Endothelial cell of umbilical vein (primary cell): ENCODE data around the gene XCL2. TPM values are rescaled to one million over a fixed set of nuclear protein-coding genes. Genes with fewer than 3 reads are reported as not detected.

Source experiments
- BruUV-seq: library from RNA; stranded (reverse); fragments of 400-500 nt; replicated peaks from 2 replicates; lab custom pipeline; 2021; lab: Mats Ljungman, UMichigan
- CTCF ChIA-PET: fragments of 300-600, 350-600 bp; sonication (Branson Sonifier 250); formaldehyde crosslinking; loops from one replicate; lab custom pipeline; 2021; ENCODE audit warnings: antibody characterized with exemption, inconsistent platforms; lab: Charles Lee
- POLR2A ChIA-PET: fragments of 300-600, 350-600 bp; sonication (Branson Sonifier 250); formaldehyde crosslinking; loops from one replicate; lab custom pipeline; 2021; ENCODE audit warnings: antibody characterized with exemption, inconsistent platforms; lab: Charles Lee
- DNase-seq: peaks from one replicate; pipeline ENCODE4 v3.0.0-alpha.2; 2011; ENCODE audit warnings: low read depth, low spot score
- FAIRE-seq: peaks from 2 replicates; lab custom pipeline; 2011; peaks lifted over from hg19 to GRCh38; lab: Jason Lieb, UNC
- H2AFZ ChIP-seq: 2 replicates; pipeline ENCODE4 v1.6.0; 2012; ENCODE audit warnings: low read depth, low read length, control low read depth, inconsistent platforms
- H3K27ac ChIP-seq: 2 replicates; pipeline ENCODE4 v1.5.1; 2011; ENCODE audit warnings: low read depth, mild to moderate bottlenecking, control low read depth, low read length, moderate library complexity; ENCODE audit not compliant: insufficient read depth
- H3K27me3 ChIP-seq, 2 experiments: 2 replicates each; pipeline versions ENCODE4 v1.6.0 to v1.6.1; 2011; ENCODE audit warnings: low read length in 2 of 2, mixed read lengths in 1 of 2; ENCODE audit not compliant: control insufficient read depth in 2 of 2, insufficient read depth in 2 of 2
- H3K36me3 ChIP-seq, 2 experiments: 2 replicates in 1 of 2; 3 replicates in 1 of 2; pipeline ENCODE4 v1.5.1; 2011; ENCODE audit warnings: low read length in 2 of 2, mild to moderate bottlenecking in 1 of 2, moderate library complexity in 1 of 2; ENCODE audit not compliant: control insufficient read depth in 2 of 2, insufficient read depth in 2 of 2; ENCODE audit errors: extremely low read depth in 1 of 2
- H3K4me1 ChIP-seq: 3 replicates; pipeline ENCODE4 v1.5.1; 2011; ENCODE audit warnings: mild to moderate bottlenecking, low read length; ENCODE audit not compliant: control insufficient read depth, insufficient read depth; ENCODE audit errors: extremely low read depth
- H3K4me2 ChIP-seq: 2 replicates; pipeline ENCODE4 v1.6.1; 2011; ENCODE audit warnings: low read length, control low read depth, mixed read lengths; ENCODE audit not compliant: insufficient read depth
- H3K4me3 ChIP-seq, 3 experiments: fragments of 200-600 bp in 1 of 3; sonication (generic), shearing (Covaris generic) in 1 of 3; replicated peaks in 1 of 3; 2 replicates each; pipeline ENCODE4 v1.5.1; 2011 to 2016; ENCODE audit warnings: control low read depth in 3 of 3, low read length in 3 of 3, mild to moderate bottlenecking in 2 of 3, inconsistent platforms in 1 of 3, low read depth in 1 of 3, moderate library complexity in 1 of 3; ENCODE audit not compliant: insufficient read depth in 1 of 3
- H3K79me2 ChIP-seq: 2 replicates; pipeline ENCODE4 v1.6.0; 2012; ENCODE audit warnings: low read length, inconsistent platforms; ENCODE audit not compliant: control insufficient read depth, insufficient read depth
- H3K9ac ChIP-seq: replicated peaks from 2 replicates; pipeline ENCODE3; 2011; ENCODE audit warnings: low read length, control low read depth; ENCODE audit not compliant: insufficient read depth; ENCODE audit errors: extremely low read depth
- H3K9me1 ChIP-seq: replicated peaks from 3 replicates; pipeline ENCODE4 v1.6.0; 2011; ENCODE audit warnings: mild to moderate bottlenecking, low read length; ENCODE audit not compliant: control insufficient read depth, insufficient read depth; ENCODE audit errors: extremely low read depth
- H3K9me3 ChIP-seq: replicated peaks from 2 replicates; pipeline ENCODE4 v1.5.1; 2012; ENCODE audit warnings: low read length, inconsistent platforms; ENCODE audit not compliant: control insufficient read depth, insufficient read depth
- H4K20me1 ChIP-seq: replicated peaks from 2 replicates; pipeline ENCODE3; 2011; ENCODE audit warnings: mild to moderate bottlenecking, low read length; ENCODE audit not compliant: control insufficient read depth, insufficient read depth; ENCODE audit errors: extremely low read depth
- EZH2 ChIP-seq: IDR thresholded peaks from 2 replicates; pipeline ENCODE4 v1.6.1; 2012; ENCODE audit warnings: borderline replicate concordance, low read depth, mild to moderate bottlenecking, moderate library complexity, low read length, inconsistent platforms; ENCODE audit not compliant: severe bottlenecking
- FOS ChIP-seq: IDR thresholded peaks from 2 replicates; pipeline ENCODE4 v1.6.1; 2011; ENCODE audit warnings: mild to moderate bottlenecking, low read length, moderate library complexity, borderline replicate concordance; ENCODE audit not compliant: insufficient read depth
- GATA2 ChIP-seq: IDR thresholded peaks from 2 replicates; pipeline ENCODE4 v1.7.0; 2011; ENCODE audit warnings: low read depth, mild to moderate bottlenecking, moderate library complexity, mixed read lengths, low read length; ENCODE audit not compliant: insufficient read length, insufficient read depth
- JUN ChIP-seq: IDR thresholded peaks from 2 replicates; pipeline ENCODE4 v1.6.1; 2011; ENCODE audit warnings: borderline replicate concordance, low read depth; ENCODE audit not compliant: insufficient read length, insufficient read depth
- MYC ChIP-seq: IDR thresholded peaks from one replicate; pipeline ENCODE4 v1.6.1; 2011; ENCODE audit warnings: mild to moderate bottlenecking, low read depth, low read length
- POLR2A ChIP-seq: IDR thresholded peaks from 2 replicates; pipeline ENCODE4 v1.6.1; 2012; ENCODE audit warnings: low read depth, mild to moderate bottlenecking, control low read depth, low read length
- POLR2AphosphoS5 ChIP-seq: IDR thresholded peaks from 2 replicates; pipeline ENCODE4 v1.6.1; 2012; ENCODE audit warnings: low read depth, mild to moderate bottlenecking, control low read depth, low read length, moderate library complexity; ENCODE audit not compliant: insufficient read depth
- dilution Hi-C: fragments of 300-500 bp; cut with MboI; formaldehyde crosslinking; loops from one replicate; pipeline ENCODE4 v1.15.0; 2019; ENCODE audit warnings: low sequenced_read_pairs; ENCODE audit not compliant: extremely low pct_ligation_motif_present
- intact Hi-C: fragments of 100-400 bp; cut with micrococcal nuclease; formaldehyde crosslinking; loops from one replicate; pipeline ENCODE4 v1.10.0; 2022
- polyA plus RNA-seq, 4 experiments: library from polyadenylated mRNA; depleted of rRNA in 3 of 4; stranded (reverse) in 3 of 4; unstranded in 1 of 4; fragments of >200 nt; gene quantifications; 2 replicates each; pipeline versions ENCODE4 v1.2.1 to v1.2.3, GENCODE V29; 2011 to 2012; ENCODE audit warnings: missing spikeins in 1 of 4
- total RNA-seq: library from RNA; stranded (reverse); gene quantifications from 2 replicates; pipeline ENCODE4 v1.2.3, GENCODE V29; 2021
- TF ChIP-seq, protein P1 (sequence below), 2 donors: IDR thresholded peaks; 1 replicate in 1 of 2; 2 replicates in 1 of 2; pipeline ENCODE4 v1.5.1; 2011; ENCODE audit warnings: low read length in 2 of 2, mild to moderate bottlenecking in 2 of 2, moderate library complexity in 2 of 2, control low read depth in 1 of 2, inconsistent platforms in 1 of 2, low read depth in 1 of 2; ENCODE audit not compliant: insufficient read depth in 1 of 2; ENCODE audit errors: extremely low read depth in 1 of 2
- TF ChIP-seq, protein P2 (sequence below): IDR thresholded peaks from 2 replicates; pipeline ENCODE4 v1.6.1; 2011; ENCODE audit not compliant: insufficient read depth, insufficient read length

XCL2 gene
- total and polyA plus RNA-seq, 2 donors (not counting 3 experiments of a cell fraction or from before 2014, with no cell fraction given), result not detected

DNA sequence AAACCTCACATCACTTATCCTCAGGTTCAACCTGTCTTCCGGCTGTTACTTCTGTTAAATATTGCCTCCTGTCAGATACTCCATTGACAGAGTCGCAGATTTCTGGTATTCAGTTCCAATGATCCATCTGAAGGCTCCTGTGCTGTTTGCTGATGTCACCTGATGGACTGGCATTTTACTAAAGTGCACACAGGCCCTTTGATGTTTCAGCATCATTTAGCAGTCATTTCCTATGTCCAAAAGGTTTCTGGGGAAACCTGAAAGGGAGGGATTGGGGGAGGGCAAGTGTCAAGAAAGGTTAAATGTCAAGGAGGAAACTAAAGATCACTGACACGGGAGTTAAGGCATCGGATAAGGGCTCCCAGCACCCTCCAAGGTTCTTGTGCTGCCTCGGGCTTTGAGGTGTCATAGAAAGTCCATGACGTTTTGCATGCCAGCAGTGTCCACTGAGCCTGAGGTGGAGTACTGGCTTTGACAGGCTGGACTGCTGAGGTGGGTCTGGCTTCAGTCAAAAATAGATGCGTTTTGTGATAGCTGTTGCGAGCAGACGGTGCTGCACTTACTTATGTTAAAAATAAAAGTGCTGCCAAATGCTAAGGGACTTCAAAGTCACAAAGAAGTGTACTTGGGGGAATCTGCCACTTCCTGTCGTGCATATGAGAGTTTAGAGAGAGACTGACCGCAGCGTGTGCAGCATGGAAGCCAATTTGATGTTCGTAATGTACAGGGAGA is 30.8 kb downstream of the XCL2 start:
- Histone ChIP-seq H3K4me2 (no peak overlapping the region), H3K9me1 (no peaks in the 10 kb centered on the region), H3K9me3 (no peaks in the 10 kb centered on the region), H3K9ac (no peak overlapping the region), H3K79me2 (no peaks in the 10 kb centered on the region), H4K20me1 (no peaks in the 10 kb centered on the region), H3K4me1 (no peaks in the 10 kb centered on the region), H3K27ac (no peak overlapping the region), H2AFZ (no peak overlapping the region), H3K27me3 (peaks cover 0 to 3% of the 10 kb centered on the region in 2 experiments), H3K36me3 (no peaks in the 10 kb centered on the region), H3K4me3 (no peak overlapping the region)
- BruUV-seq, result no TSS peak
- no peak for DNase-seq
- TF ChIP-seq JUN (no peak), GATA2 (no peak), POLR2AphosphoS5 (no peak), FOS (no peak), MYC (no peak), POLR2A (no peak), EZH2 (no peak)
- TF ChIP-seq, protein P1, sequence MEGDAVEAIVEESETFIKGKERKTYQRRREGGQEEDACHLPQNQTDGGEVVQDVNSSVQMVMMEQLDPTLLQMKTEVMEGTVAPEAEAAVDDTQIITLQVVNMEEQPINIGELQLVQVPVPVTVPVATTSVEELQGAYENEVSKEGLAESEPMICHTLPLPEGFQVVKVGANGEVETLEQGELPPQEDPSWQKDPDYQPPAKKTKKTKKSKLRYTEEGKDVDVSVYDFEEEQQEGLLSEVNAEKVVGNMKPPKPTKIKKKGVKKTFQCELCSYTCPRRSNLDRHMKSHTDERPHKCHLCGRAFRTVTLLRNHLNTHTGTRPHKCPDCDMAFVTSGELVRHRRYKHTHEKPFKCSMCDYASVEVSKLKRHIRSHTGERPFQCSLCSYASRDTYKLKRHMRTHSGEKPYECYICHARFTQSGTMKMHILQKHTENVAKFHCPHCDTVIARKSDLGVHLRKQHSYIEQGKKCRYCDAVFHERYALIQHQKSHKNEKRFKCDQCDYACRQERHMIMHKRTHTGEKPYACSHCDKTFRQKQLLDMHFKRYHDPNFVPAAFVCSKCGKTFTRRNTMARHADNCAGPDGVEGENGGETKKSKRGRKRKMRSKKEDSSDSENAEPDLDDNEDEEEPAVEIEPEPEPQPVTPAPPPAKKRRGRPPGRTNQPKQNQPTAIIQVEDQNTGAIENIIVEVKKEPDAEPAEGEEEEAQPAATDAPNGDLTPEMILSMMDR (IDR thresholded peaks at IDR 0.05; ENCODE audit: extremely low read depth in 1 of 2, insufficient read depth in 1 of 2, low read depth in 1 of 2, low read length in 2 of 2), result no peak
- TF ChIP-seq, protein P2, sequence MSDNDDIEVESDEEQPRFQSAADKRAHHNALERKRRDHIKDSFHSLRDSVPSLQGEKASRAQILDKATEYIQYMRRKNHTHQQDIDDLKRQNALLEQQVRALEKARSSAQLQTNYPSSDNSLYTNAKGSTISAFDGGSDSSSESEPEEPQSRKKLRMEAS, result no peak
- ChIA-PET CTCF (no interaction called here), POLR2A (no interaction called here)
- dilution Hi-C loops, result no loop called here
- no peak for FAIRE-seq
- intact Hi-C loops, result no loop called here
